Adrenal gland (tissue), 5 donors: ENCODE data around the gene LIPK.

Experiments
- CTCF ChIP-seq, 6 experiments: fragments of 450-650 bp in 4 of 6; fragments of 200-600 bp in 2 of 6; sonication (generic) in 1 of 6; IDR thresholded peaks; 1 replicate in 5 of 6; 2 replicates in 1 of 6; pipeline versions ENCODE4 v1.5.1 to v1.8.0; 2016 to 2021; ENCODE audit warnings: antibody characterized with exemption in 6 of 6, mild to moderate bottlenecking in 2 of 6, moderate library complexity in 1 of 6
- POLR2A ChIP-seq, 2 donors: fragments of 450-650 bp; IDR thresholded peaks; one replicate each; pipeline ENCODE4 v1.6.1; 2017; ENCODE audit warnings: antibody characterized with exemption in 2 of 2, mild to moderate bottlenecking in 2 of 2, moderate library complexity in 1 of 2
- donor health status: DM: no; HTN: no; CAD: no.

DNA sequence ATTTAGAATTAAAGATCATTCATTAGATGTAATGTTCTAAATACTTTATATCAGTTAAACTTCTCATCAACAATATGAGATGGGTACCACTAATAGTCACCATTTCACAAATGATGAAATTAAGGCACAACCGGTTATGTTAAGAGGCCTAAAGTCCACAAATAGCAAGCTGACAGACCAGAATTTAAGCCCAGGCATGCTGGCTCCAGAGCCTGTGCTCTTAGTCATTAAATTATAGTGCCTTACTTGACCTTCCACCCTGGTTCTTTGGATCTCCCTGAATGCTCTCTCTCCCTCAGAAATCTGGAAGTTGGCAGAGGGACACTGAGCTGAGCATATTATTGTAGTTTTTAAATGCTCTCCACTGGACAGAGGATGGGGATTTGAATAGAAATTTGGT lies 57.4 kb downstream of the LIPK start:
- TF ChIP-seq CTCF (IDR thresholded peaks at IDR 0.05): no peak
- TF ChIP-seq POLR2A (IDR thresholded peaks at IDR 0.05): no peak
